ENCODE measurements around the gene ZCCHC14.
A peak's percentile ranks its signal among the peaks of the same experiment; 100 is the strongest.

Gene ZCCHC14

DNA sequence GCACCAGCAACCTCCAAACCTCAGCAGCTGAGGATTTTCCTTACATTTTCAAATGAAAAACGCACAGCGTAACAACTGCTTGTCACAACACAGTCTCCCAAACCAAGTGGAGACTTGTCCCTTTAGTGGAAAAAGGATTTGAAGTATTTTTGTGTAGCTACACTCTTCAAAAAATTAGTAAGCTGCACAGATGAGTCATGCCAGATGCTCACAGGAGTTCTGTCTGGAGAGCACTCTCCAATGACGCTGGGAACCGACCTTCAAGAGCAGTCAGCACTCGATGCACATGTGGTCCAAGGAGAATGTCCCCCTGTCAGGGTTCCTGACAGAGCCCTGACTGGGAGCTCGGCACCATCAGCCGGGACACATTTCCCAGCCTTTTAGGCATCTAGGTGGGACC is 60.9 kb downstream of the ZCCHC14 start:
- no peak for DNase-seq (ENCODE audit: low spot score)

DNA sequence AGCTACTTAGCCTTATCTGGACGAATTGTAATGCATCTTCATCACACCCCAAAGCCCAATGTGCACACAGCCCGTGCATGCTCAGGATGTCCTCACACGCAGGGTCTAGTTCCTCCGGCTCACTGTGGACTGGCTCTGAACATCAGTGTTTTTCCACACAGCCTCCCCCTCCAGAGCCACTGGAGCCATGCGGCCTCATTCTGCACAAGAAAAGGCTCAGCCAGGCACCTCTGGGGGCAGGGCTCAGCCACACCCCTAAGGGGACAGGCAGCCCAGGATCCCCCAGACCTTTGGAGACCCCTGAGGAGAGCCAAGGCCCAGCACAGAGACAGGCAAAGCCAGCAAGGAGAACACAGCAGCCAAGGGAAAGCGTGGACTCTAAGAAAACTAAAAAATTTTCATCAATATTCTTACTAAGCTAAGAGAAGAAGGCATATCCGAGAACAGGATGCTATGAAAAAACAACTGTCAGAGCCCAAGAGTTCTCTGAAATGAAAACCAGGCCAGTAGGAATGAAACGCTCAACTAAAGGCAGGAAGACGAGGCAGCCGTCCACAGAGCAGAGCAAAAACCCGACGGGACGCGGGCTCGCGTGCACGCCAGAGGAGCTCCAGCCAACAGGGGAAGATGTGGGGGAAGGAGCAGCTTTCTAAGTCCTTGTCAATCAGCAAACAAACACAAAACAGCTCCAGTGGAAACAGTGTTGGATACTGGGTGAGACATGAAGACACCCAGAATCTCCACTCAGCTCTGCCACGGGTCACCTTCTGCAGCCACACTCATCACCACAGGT is 66.2 kb downstream of the ZCCHC14 start:
- no peak for DNase-seq (ENCODE audit: low spot score)

DNA sequence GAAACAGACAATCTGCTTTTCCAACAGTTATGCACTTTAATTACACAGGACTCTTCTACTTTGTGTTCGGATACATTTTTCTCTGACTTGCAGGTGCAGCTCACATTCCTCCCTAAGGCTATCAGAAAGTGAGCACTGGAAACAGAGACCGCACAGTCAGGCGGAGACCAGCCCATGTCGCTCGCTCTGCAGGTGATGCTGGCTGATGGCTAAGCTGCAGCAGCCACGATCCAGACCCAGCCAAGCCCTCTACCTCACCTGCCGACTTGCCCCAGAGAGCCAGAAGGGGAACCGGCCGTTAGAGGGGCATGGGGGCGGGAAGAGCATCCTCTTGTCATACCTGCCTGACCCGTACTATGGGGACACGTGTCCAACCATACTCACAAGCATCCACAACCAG is 66.9 kb downstream of the ZCCHC14 start:
- no peak for DNase-seq (ENCODE audit: low spot score)

DNA sequence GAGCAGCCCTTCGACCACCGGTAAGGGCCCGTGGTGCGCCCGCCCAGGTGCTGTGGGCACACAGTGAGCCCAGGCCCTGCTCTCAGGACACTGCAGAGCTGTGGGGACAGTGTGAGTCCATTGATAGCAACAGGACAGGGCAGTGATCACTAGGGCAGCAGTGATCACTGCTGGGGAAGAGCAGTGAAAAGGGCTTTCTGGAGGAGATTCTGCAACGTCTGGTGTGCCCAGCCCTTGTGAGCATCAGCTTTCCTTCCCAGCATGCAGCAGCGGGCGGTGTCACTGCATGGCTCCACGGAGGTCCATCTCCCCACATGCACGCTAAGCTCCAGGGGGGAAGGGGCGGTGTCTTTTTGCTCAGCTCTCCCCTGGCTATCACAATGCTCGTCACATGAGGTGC is 68.6 kb downstream of the ZCCHC14 start:
- no peak for DNase-seq (ENCODE audit: low spot score)

DNA sequence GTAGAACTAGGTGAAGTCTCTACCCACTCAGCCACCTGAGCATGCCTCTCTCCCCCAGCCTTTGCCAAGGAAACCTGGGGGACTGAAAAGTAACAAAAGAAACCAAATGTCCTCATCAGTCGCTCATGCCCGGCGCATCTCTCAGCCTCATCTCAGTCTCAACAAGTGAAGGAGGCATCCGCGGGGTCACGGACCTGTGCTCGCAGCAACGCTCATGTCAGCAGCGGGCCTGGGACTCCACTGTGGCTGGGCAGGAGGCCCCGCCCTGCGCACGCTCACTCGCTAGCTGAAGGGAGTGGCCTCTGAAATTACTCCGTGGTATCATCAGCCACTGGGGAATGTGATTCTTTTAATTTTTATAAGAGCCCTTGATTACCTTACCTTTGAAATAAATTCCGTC is 69.4 kb downstream of the ZCCHC14 start:
- DNase-seq (ENCODE audit: low spot score): no peak

DNA sequence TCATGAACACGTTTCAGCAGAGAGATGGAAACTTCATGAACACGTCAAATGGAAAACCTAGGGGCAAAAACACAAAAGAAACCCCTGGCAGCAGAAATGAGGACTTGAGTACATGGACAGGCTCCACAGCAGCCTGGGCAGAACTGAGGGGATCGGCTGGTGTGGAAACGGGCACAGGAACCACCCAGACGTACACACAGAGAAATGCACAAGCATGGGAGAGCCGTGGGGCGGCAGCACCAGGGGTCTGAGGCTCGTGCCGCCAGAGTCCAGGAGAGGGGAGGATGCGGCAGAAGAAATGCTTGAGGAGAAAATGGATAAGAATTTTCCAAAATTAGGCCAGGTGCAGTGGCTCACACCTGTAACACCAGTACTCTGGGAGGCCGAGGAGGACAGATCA is 70.7 kb downstream of the ZCCHC14 start:
- no peak for DNase-seq (ENCODE audit: low spot score)

DNA sequence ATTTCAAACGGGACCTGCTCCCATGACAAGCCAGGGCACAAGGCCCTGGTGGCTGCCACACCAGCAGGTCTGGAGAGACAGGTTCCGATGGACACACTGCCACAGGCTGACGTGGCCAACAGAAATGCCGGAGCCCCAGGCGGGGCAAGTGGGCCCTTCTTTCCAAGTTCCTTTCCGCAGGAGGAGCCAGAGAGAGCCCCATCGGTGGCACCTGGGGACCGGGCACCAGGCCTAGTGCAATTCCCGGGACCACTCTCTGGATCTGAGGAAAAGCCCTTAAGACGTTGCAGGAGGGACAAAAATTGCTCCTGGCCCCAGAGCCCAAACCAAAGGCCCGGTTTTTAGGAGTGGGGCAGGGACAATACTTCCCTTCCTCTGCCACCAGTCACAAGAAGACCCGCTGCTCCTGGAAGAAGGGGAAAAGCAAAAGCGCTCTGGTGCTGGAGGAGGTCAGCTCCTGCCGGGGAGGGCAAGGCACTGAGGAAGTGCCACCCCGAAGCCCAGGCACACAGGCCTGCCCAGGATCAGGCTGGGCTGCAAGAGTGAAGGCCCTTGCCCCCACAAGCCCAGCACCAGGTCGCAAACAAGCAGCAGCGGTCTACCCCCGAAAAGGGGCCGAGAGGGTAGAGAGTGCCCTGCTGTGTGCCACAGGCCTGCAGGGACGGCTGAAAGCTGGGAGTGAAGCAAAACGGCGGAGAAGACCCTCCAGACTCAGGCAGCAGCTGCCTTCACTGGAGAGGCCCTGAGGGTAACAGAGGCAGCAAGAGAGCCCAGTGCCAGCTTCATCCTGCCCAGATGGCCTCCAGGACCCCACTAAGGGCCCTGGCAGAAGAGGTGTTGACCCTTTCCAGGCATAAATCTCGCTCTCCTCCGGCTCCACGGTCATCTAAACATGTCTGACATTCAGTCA is 71.6 kb downstream of the ZCCHC14 start:
- no peak for DNase-seq (ENCODE audit: low spot score)

DNA sequence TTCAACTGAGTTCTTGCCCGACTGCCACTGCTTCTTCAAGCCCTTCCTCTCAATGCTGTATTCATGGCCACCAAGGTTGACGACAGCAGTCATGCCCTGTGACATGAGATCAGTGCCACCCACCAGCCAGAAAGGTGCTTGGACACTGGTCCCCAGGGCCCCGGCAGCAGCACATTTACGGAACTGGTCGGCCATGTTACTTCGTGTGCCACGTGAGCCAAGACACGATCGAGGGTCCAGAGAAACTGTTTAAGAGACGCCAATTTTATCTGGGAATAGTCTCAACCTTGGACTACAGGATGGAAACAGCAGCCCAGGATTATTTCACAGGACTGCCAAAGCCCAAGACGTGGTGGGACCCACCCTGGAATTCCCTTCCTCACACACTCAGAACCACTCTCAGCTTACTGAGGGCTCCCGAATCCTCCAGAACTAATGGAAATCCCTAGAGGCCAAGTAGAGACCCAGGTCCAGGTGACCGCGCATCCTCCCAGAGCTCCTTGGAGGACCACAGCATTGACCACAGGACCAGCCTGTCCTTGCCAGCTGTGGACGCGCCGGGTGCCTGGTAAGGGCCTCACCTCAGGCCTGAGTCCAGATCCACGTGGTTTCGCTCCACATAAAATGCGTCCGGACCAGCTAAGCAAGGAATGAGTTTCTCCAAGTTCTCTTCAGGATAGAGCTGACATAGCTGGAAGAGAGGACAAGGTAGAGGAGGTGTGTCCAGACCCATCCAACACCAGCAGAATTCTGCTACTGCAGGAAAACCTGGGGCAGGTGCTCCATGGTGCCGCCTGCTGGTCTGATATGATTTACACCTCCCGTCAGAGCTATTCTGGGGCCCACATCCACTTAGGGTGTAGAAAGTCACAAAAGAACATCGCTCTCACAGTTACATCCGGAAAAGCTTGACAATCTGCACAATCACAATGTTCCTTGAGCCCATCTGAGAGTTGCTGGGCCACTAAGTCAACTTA is 72.5 kb downstream of the ZCCHC14 start:
- no peak for DNase-seq (ENCODE audit: low spot score)

DNA sequence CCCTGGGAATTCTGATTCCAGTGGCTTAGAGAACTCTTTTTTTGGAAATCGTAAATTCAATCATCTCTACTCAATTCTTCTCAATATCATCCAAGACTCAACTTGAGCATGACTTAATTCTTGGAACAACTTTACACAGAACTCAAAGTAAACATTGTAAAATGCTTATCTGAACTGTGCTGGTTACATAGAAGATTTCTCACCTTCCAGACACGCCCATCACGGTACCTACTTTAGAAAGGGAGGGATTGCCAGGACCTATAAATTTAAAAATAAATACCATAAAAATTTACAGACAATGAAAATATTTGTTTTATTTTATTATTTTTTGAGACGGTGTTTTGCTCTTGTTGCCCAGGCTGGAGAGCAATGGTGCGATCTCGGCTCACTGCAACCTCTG is 74.2 kb downstream of the ZCCHC14 start:
- no peak for DNase-seq (ENCODE audit: low spot score)

DNA sequence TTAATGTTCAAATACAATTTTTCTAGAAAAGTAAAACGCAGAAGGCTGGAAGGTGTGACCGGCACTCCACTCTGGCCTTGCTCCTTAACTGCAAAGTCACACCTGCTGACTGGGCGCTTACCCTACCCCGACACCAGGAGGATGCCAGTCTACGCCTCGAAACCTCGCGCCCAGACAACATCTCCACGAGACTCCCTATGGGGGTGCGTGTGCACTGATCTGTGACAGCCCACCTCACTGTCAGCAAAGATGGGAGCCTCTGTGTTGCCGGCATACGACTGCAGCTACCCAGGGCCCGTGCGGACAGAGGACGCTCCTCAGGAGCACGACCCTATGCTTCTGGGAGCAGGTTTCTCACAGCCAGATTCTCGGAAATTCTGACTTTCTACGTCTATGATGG is 74.6 kb downstream of the ZCCHC14 start:
- no peak for DNase-seq (ENCODE audit: low spot score)

DNA sequence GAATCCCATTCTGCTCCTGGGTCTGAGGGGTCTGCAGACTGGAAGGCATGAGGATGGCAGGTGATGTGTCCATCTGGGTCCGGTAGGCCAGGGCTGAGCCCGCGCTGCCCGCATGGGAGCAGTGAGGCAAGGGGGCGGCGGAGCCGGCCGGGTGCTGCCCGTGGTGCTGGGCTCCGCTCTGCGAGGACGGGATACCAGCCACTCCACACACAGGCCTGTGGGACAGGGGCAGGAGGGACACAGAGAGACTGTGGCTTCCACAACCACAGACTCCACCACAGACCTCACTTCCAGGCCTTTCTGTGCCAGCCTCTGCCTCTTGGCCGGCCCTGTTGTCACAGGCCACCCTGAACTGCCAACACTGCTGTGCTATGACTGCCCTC is 75.3 kb downstream of the ZCCHC14 start:
- DNase-seq (ENCODE audit: low spot score): no peak

DNA sequence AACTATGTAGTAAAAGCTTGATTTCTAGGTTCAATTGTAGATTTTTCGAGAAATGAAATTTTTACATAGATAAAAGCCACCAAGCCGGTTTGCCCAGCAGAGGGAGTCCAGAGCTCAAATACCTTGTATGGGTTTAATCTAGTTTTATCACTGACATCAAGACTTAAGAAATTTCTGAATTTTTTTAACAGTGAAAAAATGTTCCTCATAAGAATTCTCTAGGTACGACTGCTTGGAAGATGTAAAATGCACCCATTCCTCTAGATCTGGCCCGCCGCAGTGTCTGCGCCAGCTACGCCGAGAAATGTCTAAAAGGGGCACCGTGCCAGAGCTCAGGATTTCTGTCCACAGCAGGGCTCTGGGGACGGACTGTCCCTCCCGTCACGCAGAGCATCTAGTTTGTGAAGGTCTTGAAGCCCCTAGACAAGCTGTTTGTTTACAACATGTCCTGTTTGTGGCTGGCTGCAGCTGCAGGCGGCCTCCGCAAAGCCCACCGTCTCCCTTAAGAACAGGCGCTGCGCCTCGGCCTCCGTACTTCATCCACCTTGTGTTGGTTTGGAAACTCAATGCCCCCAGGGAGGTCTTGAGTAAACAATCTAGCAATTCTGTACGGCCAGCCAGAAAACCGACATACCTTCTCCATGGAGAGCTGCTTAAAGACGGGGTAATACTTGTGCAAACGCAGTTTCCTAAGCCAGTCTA is 75.8 kb downstream of the ZCCHC14 start:
- peak; percentile 60 for DNase-seq (ENCODE audit: low spot score)

DNA sequence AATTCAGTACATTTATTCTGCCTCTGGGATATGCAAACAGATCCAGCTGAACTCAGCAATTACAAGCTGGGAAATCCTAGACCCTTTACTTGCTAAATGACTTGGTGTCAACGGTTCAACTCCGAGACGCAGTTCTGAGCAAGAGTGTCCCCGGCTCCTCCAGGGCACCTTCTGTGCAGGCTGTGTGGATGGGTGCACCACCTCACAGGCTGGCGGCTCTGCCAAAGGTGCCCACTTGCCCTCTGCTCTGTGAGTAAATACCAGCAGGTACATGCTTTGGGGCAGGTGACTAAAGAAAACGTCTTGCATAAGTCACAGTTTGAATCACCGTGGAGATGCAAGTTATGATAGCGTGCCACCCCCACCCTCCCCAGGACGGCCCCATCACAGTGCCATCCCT is 77.4 kb downstream of the ZCCHC14 start:
- no peak for DNase-seq (ENCODE audit: low spot score)

DNA sequence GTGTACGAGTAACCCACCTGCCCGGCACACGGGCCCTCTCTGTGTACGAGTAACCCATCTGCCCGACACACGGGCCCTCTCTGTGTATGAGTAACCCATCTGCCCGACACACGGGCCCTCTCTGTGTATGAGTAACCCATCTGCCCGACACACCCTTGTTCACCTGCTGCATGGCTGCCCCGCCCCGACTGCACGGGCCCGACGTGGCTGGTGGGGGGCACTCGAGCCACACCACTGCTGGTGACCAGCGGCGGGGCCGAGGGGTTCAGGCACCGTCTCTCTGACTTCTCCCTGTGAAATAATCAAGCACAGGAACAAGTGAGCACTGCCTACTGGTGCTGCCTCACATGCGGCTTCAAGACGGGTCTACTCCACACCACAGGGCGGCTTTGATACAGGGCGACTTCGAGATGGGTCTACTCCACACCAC is 78.6 kb downstream of the ZCCHC14 start:
- DNase-seq (ENCODE audit: low spot score): peak; percentile 37

DNA sequence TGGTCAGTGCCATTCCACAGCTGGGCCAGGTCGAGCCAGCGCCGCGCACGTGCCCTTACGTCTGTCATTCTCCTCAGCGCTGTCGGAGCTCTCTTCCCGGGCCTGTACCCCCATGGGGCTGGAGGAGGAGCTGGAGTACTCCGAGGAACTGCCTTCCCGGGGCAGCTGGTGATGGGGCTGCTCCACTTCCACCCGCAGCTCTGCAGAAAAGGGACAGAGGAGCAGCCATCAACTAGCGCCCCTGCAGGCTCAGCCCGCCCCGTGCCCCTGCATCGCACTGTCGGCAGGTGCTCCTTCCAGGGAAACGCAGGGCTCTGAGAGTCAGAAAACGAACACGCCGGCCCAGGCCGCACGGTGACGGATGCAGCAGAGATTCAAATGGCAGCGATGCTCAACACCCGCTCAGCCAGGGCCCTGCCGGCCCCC is 79.8 kb downstream of the ZCCHC14 start:
- DNase-seq (ENCODE audit: low spot score): no peak

DNA sequence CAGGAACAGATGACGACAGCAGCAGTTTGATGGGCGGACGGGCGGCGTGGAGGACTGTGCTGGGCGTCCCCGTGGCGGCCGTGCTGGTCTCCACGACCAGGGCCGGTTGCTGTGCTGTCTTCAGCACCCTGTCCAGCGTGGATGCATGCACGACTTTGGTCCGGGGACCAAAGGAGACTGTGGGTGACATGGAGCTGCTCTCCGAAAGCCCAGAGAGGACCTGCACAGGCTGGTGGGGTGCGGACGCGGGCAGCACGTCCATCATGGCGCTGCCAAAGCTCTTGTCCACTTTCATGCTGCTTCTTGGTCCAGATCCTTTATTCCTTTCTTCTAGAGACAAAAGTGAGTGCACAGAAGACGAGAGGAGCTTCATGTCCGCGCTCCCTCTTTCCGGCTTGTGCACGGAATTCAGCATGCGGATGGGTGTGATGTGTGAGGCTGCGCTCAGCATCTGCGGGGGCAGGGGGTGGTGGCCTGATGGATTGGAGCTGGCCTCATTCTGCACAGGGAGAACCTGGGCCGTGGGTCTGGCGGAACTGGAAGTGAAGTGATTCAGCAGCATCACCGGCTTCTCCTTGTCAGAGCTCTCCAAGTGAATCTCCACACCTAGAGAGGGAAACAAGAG is 80.3 kb downstream of the ZCCHC14 start:
- DNase-seq (ENCODE audit: low spot score): no peak

DNA sequence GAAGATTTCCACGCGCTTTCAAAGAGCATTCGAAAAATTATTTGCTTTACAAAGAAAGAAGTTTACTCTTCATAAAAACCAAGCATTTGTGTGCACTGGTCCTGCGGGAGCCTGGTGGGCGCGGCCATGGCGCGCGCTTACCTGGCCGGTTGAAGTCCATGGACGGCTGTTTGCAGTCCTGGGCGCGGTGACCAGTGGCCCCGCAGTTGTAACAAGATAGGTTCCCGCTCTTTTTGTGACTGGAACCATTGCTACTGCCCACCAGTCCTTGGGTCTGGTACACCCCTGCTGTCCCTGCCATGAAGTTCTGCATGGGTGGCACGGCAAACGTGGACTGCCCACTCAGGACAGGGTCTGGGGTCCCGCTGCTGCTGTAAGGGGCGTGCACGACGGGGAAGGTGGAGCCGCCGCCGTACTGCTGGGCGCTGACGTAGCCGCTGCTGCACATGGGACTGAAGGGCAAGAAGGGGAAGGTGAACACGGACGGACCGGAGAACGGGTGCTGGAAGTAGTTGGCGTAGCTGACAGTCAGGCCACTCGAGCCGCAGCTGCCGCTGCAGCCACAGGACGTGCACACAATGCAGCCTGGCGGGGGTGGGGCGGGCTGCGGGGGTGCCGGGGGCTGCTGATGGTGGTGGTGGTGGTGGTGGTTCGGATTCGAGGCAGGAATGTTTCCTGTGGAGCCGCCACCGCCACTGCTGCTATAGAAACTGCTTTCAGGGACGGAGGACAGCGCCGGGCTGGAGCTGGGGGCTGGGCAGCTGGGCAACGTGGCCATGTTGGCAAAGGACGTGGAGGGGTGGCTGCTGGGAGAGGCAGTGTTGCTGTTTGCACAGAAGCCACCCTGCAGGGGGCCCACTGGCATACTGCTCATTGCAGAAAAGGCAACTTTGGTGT is 81.2 kb downstream of the ZCCHC14 start:
- DNase-seq (ENCODE audit: low spot score): peak; percentile 56

DNA sequence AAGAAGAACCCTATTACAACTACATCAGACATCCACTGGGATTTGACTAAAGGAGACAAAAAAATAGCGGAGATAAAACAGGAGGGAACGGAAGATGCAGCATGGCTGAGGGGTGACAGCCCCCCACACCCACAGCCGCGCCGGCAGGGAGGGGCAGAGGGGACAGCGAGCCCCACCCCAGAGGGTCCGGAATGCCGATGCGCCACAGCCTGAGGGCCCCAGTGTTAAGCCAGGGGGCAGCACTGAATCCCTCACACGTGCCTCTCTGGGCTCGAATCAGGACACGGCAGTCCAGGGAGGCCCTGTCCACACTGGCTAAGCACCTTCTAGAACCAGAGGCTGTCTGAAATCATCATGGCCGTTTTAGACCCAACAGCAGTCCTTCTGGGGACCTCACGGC is 81.9 kb downstream of the ZCCHC14 start:
- peak; percentile 62 for DNase-seq (ENCODE audit: low spot score)

DNA sequence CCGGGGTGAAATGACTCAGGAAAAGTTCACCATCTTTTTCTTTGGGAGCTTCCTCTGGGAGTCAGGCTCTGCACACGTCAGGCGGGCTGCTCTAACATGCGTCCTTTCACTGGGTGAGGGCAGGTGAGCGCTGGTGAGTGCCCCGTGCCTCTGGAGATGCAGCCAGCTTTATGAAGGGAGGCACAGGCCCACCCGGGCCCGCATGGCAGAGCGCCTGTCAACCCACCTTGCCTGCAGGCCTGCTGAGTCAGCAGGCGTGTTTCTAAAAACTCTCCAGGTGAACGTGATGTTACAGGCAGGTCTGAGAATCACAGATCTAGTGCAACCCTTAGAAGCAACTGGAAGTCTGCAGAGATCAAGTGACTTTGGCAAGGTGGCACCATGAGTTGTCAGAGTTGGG is 82.3 kb downstream of the ZCCHC14 start:
- DNase-seq (ENCODE audit: low spot score): no peak

DNA sequence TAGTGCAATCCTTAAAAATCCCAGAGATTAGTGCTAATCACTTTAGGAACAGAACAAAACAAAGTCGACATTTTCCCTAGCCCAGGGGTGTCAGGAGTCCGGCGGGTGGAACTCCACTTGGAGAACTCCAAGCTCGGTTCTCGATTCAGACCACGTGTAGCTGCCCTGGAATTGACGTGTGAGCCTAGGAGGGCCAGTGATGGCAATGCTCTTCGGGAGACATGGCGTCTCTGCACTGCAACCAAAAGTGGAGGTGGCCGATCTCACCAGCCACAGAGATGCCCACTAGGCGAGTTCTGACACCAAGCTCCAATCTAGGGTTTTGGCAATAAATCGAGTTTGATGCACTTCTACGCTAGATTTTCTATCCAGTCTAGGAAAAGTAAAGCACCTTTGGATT is 83.0 kb downstream of the ZCCHC14 start:
- no peak for DNase-seq (ENCODE audit: low spot score)

Measured in left forelimb (tissue), 1 donor.